ENCODE measurements around the gene MACIR.
"Not testable (repeated sequence)": the region's sequence is repeated elsewhere in the genome, so short reads cannot be mapped to it uniquely, and the experiment has no call there.

MACIR gene, protein sequence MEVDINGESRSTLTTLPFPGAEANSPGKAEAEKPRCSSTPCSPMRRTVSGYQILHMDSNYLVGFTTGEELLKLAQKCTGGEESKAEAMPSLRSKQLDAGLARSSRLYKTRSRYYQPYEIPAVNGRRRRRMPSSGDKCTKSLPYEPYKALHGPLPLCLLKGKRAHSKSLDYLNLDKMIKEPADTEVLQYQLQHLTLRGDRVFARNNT

DNA sequence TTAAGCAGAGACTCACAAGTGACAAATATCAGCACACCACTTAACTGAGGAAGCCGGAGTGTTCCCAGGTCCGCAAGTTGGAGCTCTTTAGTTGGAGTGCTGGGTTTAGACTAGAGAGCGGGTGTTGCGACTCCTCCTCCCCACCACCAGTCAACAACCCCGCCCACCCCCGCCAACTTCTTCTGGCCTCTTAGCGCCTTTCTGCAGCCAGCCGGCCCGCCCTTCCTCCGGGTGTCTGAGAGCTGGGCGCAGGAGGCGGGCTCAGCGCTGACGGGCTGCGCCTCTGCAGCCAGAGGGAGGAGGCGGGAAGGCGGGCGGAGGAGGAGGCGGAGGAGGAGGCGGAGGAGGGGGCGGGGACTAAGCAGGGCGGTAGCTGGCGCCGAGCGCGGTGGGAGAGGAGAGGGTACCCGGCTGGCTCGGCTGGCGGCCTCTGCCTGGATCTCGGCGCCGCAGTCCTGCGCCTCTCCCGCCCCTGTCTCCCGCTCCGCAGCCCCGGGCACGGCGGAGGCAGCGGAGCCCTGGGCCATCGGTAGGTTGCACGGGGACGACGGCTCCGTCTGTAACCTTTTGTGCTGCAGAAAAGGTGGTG lies at the start of gene MACIR:
Gene MACIR (plus strand): TSS at position 396 of the 589 bp plus-strand sequence. CDS start 17,157 bp downstream, outside the sequence.
- Histone ChIP-seq H3K27ac (ENCODE audit: low read depth, low read length) (peak within 1 kb of the TSS; percentile 84), H3K4me3 (ENCODE audit: low read depth in 1 of 2, low read length in 2 of 2) (peak within 1 kb of the TSS; percentile 89), H3K27me3 (ENCODE audit: control insufficient read depth in 1 of 2, insufficient read depth in 2 of 2, low read length in 2 of 2) (peaks cover 0 to 3% of the 10 kb centered on the region in 2 donors), H3K9ac (ENCODE audit: low read depth in 1 of 2, low read length in 2 of 2) (peak within 1 kb of the TSS; percentile 75 to 84), H3K9me3 (ENCODE audit: control insufficient read depth in 1 of 2, low read length in 2 of 2) (no peaks in the 10 kb centered on the region), H3K36me3 (ENCODE audit: control insufficient read depth in 1 of 2, insufficient read depth in 2 of 2, low read length in 2 of 2) (no peaks in the 10 kb centered on the region), H3K4me1 (ENCODE audit: control insufficient read depth in 1 of 2, insufficient read depth in 2 of 2, low read length in 2 of 2) (peaks cover 9 to 34% of the 10 kb centered on the region in 2 donors)

DNA sequence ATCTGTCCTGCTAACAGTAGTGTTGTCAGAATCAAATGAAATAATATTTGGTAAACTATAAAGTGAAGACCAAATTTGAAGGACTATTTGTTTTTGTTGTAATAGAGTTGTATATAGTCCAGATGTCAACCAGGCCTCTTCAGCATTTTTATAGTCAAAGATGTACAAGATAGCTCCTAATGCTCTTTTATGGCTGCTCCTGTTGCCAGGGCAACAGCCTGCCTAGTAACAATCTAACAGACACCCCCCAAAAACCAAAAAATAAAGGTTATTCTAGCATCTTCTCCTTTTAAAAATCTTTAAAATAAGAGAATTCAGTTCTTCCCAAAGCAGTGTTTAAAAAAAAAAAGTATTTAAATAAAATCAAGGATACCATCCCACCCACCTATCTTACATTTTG lies 49.5 kb upstream of the MACIR start:
- Histone ChIP-seq H3K36me3 (ENCODE audit: control insufficient read depth in 1 of 2, insufficient read depth in 2 of 2, low read length in 2 of 2) (peaks cover 0 to 9% of the 10 kb centered on the region in 2 donors), H3K27me3 (ENCODE audit: control insufficient read depth in 1 of 2, insufficient read depth in 2 of 2, low read length in 2 of 2) (no peaks in the 10 kb centered on the region), H3K4me1 (ENCODE audit: control insufficient read depth in 1 of 2, insufficient read depth in 2 of 2, low read length in 2 of 2) (peaks cover 3 to 10% of the 10 kb centered on the region in 2 donors), H3K4me3 (ENCODE audit: low read depth in 1 of 2, low read length in 2 of 2) (no peak overlapping the region), H3K9ac (ENCODE audit: low read depth in 1 of 2, low read length in 2 of 2) (no peak overlapping the region), H3K9me3 (ENCODE audit: control insufficient read depth in 1 of 2, low read length in 2 of 2) (no peaks in the 10 kb centered on the region), H3K27ac (ENCODE audit: low read depth, low read length) (no peak overlapping the region)

DNA sequence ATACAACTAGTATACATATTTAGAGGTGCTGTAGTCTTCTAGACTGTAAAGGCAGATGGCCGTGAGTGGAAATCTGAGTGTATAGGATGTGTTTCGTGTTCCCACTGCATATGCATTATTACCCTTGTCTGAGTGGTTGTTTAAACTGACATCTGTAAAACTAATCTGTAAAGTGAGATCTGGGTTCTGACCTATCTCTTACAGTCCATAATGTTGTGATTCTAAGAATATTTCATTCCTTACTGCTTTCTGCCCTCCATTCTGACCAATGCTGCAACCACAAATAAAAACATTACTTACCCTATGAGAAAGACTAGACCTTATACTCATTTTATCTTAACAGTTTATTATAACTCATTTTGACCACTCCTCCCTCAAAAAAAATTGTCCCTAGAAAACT lies 47.6 kb upstream of the MACIR start:
- Histone ChIP-seq H3K27ac (ENCODE audit: low read depth, low read length) (no peak overlapping the region), H3K9ac (ENCODE audit: low read depth in 1 of 2, low read length in 2 of 2) (no peak overlapping the region), H3K4me3 (ENCODE audit: low read depth in 1 of 2, low read length in 2 of 2) (no peak overlapping the region), H3K36me3 (ENCODE audit: control insufficient read depth in 1 of 2, insufficient read depth in 2 of 2, low read length in 2 of 2) (peaks cover 0 to 7% of the 10 kb centered on the region in 2 donors), H3K27me3 (ENCODE audit: control insufficient read depth in 1 of 2, insufficient read depth in 2 of 2, low read length in 2 of 2) (no peaks in the 10 kb centered on the region), H3K4me1 (ENCODE audit: control insufficient read depth in 1 of 2, insufficient read depth in 2 of 2, low read length in 2 of 2) (peaks cover 3 to 10% of the 10 kb centered on the region in 2 donors), H3K9me3 (ENCODE audit: control insufficient read depth in 1 of 2, low read length in 2 of 2) (no peaks in the 10 kb centered on the region)

DNA sequence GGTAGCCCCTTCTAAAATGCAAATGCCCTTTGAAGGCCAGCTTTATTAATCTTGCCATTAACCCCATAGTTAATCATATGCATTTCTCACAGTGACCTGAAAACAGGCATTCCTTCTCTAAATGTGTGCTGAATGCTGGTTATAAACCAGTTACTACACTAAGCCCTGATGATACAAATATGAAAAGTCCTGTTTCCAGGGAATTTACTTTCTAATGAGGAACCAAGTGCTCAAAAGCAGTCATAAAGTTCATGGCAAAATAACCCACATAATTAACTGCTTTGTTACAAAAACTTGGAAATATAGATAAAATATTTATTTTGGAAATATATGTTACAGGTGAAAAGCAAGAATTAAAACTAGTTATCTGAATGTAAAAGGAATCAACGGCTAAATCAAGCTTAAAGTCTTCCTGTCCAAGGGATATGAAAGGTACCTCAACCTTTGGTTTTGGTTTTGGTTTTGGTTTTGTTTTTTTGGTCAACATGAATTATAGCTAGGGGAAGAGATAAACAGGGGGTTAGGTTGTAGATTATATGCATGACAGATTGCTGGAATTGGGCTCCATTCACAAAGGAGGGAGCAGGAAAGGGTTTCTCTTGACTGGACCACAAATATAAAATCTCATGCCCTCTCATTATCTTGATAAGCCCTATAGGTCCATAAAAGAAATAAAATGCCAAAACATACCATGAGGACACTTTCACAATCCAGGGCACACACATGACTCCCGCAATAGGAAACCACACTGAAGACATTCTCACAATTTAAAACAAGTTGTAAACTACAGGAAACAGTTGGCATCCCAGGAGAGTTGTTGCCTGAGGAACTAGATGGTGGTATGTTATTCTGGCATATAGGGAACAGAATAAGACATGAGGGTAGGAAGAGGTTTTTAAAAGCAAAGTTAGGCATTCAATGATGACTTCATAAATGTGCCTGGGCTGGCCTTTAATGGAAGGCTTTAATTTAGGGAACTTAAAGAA lies 46.7 kb upstream of the MACIR start:
- Histone ChIP-seq H3K9me3 (ENCODE audit: control insufficient read depth in 1 of 2, low read length in 2 of 2) (no peaks in the 10 kb centered on the region), H3K4me3 (ENCODE audit: low read depth in 1 of 2, low read length in 2 of 2) (no peak overlapping the region), H3K27me3 (ENCODE audit: control insufficient read depth in 1 of 2, insufficient read depth in 2 of 2, low read length in 2 of 2) (no peaks in the 10 kb centered on the region), H3K9ac (ENCODE audit: low read depth in 1 of 2, low read length in 2 of 2) (no peak overlapping the region), H3K36me3 (ENCODE audit: control insufficient read depth in 1 of 2, insufficient read depth in 2 of 2, low read length in 2 of 2) (peaks cover 0 to 2% of the 10 kb centered on the region in 2 donors), H3K4me1 (ENCODE audit: control insufficient read depth in 1 of 2, insufficient read depth in 2 of 2, low read length in 2 of 2) (peaks cover 3 to 10% of the 10 kb centered on the region in 2 donors), H3K27ac (ENCODE audit: low read depth, low read length) (no peak overlapping the region)

DNA sequence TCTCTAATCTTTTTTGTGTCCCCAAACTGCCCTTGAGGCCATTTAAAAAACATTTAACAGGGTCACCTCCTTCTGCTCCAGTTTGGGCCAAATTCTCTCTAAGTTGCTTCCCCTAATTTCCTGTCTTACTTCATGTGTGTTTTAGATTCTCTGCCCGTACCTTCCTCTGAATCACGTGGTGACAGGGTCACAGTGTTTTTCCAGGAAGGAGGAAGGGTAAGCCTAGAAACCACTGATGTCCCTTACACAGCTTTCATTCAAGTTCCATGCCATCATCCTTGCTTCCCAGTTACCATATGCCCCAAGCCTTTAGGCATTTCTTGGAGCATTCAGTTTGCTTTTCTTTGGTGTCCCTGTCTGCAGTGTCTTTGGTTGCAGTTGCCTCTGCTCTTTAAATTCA lies 42.4 kb upstream of the MACIR start:
- H3K9me3 ChIP-seq (ENCODE audit: control insufficient read depth in 1 of 2, low read length in 2 of 2): no peaks in the 10 kb centered on the region
- peaks cover 3 to 10% of the 10 kb centered on the region in 2 donors for H3K4me1 ChIP-seq (ENCODE audit: control insufficient read depth in 1 of 2, insufficient read depth in 2 of 2, low read length in 2 of 2)
- no peak overlapping the region for H3K27ac ChIP-seq (ENCODE audit: low read depth, low read length)
- H3K4me3 ChIP-seq (ENCODE audit: low read depth in 1 of 2, low read length in 2 of 2): no peak overlapping the region
- H3K36me3 ChIP-seq (ENCODE audit: control insufficient read depth in 1 of 2, insufficient read depth in 2 of 2, low read length in 2 of 2): no peaks in the 10 kb centered on the region
- H3K9ac ChIP-seq (ENCODE audit: low read depth in 1 of 2, low read length in 2 of 2): no peak overlapping the region
- no peaks in the 10 kb centered on the region for H3K27me3 ChIP-seq (ENCODE audit: control insufficient read depth in 1 of 2, insufficient read depth in 2 of 2, low read length in 2 of 2)

DNA sequence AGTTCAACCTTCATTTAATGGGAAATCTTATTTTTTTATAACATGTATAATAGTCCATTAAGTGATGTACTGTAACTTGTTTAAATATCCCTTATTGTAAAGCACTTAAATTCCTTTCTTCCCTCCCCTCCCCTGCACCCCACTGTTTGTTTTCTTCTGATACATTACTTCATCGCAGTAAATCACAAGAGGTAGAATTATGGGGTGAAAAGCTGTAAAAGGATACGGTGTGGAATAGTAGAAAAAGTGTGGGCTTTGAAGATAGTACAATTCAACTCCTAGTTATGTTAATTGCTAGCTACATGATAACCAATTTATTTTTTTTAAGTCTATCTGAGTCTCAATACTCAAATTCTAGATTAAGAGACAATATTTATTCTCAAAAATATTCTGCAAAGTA lies 41.9 kb upstream of the MACIR start:
- Histone ChIP-seq H3K9ac (ENCODE audit: low read depth in 1 of 2, low read length in 2 of 2) (no peak overlapping the region), H3K4me1 (ENCODE audit: control insufficient read depth in 1 of 2, insufficient read depth in 2 of 2, low read length in 2 of 2) (peaks cover 0 to 5% of the 10 kb centered on the region in 2 donors), H3K4me3 (ENCODE audit: low read depth in 1 of 2, low read length in 2 of 2) (no peak overlapping the region), H3K36me3 (ENCODE audit: control insufficient read depth in 1 of 2, insufficient read depth in 2 of 2, low read length in 2 of 2) (no peaks in the 10 kb centered on the region), H3K9me3 (ENCODE audit: control insufficient read depth in 1 of 2, low read length in 2 of 2) (no peaks in the 10 kb centered on the region), H3K27ac (ENCODE audit: low read depth, low read length) (no peak overlapping the region), H3K27me3 (ENCODE audit: control insufficient read depth in 1 of 2, insufficient read depth in 2 of 2, low read length in 2 of 2) (no peaks in the 10 kb centered on the region)

DNA sequence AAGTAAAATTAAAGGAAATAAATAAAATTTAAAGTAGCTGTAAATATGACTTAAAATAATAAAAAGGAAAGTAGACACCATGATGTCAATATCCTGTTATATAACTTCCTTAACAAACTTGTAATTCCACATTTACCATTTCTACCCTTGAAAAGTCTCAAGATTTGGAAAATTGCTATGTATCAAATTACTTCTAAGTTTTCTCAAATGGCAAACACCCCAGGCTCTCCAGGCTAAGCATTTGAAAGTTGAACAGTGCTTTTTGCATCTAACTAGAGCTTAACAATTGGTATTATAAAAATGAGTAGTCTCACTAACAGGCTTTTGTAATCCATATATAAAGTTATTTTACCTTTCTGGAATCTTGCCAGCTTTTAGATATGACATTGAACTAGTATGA lies 41.5 kb upstream of the MACIR start:
- no peak overlapping the region for H3K4me3 ChIP-seq (ENCODE audit: low read depth in 1 of 2, low read length in 2 of 2)
- no peaks in the 10 kb centered on the region for H3K9me3 ChIP-seq (ENCODE audit: control insufficient read depth in 1 of 2, low read length in 2 of 2)
- H3K4me1 ChIP-seq (ENCODE audit: control insufficient read depth in 1 of 2, insufficient read depth in 2 of 2, low read length in 2 of 2): peaks cover 0 to 3% of the 10 kb centered on the region in 2 donors
- no peak overlapping the region for H3K9ac ChIP-seq (ENCODE audit: low read depth in 1 of 2, low read length in 2 of 2)
- no peak overlapping the region for H3K27ac ChIP-seq (ENCODE audit: low read depth, low read length)
- H3K36me3 ChIP-seq (ENCODE audit: control insufficient read depth in 1 of 2, insufficient read depth in 2 of 2, low read length in 2 of 2): no peaks in the 10 kb centered on the region
- H3K27me3 ChIP-seq (ENCODE audit: control insufficient read depth in 1 of 2, insufficient read depth in 2 of 2, low read length in 2 of 2): no peaks in the 10 kb centered on the region

DNA sequence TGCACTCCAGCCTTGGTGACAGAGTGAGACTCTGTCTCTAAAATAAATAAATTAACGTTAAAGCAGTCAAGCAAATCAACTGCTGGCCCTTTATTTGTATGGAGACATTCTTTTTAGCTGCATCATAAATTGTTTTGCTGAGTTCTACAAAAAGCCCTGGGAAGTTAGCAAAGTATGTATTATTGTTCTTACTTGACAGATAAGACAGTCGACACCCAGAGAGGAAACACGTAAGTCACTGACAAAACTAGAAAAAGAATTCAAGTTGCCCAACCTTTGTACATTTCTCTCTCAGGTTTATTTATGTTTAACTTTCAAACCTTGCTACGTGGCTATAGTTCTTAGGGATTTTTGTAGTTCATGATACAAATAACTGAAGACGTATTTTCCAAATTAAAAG lies 40.4 kb upstream of the MACIR start:
- Histone ChIP-seq H3K4me3 (ENCODE audit: low read depth in 1 of 2, low read length in 2 of 2) (no peak overlapping the region), H3K9me3 (ENCODE audit: control insufficient read depth in 1 of 2, low read length in 2 of 2) (no peaks in the 10 kb centered on the region), H3K36me3 (ENCODE audit: control insufficient read depth in 1 of 2, insufficient read depth in 2 of 2, low read length in 2 of 2) (no peaks in the 10 kb centered on the region), H3K27me3 (ENCODE audit: control insufficient read depth in 1 of 2, insufficient read depth in 2 of 2, low read length in 2 of 2) (no peaks in the 10 kb centered on the region), H3K27ac (ENCODE audit: low read depth, low read length) (no peak overlapping the region), H3K9ac (ENCODE audit: low read depth in 1 of 2, low read length in 2 of 2) (no peak overlapping the region), H3K4me1 (ENCODE audit: control insufficient read depth in 1 of 2, insufficient read depth in 2 of 2, low read length in 2 of 2) (no peaks in the 10 kb centered on the region)

DNA sequence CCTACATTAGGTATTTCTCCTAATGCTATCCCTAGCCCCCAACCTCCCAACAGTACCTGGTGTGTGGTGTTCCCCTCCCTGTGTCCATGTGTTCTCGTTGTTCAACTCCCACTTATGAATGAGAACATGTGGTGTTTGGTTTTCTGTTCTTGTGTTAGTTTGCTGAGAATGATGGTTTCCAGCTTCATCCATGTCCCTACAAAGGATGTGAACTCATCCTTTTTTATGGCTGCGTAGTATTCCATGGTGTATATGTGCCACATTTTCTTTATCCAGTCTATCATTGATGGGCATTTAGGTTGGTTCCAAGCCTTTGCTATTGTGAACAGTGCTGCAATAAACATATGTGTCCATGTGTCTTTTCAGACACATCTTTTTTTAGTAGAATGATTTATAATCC lies 39.5 kb upstream of the MACIR start:
- not testable (repeated sequence) for H3K4me3 ChIP-seq (ENCODE audit: low read depth in 1 of 2, low read length in 2 of 2); H3K9me3 ChIP-seq (ENCODE audit: control insufficient read depth in 1 of 2, low read length in 2 of 2); H3K36me3 ChIP-seq (ENCODE audit: control insufficient read depth in 1 of 2, insufficient read depth in 2 of 2, low read length in 2 of 2); H3K4me1 ChIP-seq (ENCODE audit: control insufficient read depth in 1 of 2, insufficient read depth in 2 of 2, low read length in 2 of 2); H3K27ac ChIP-seq (ENCODE audit: low read depth, low read length); H3K9ac ChIP-seq (ENCODE audit: low read depth in 1 of 2, low read length in 2 of 2); H3K27me3 ChIP-seq (ENCODE audit: control insufficient read depth in 1 of 2, insufficient read depth in 2 of 2, low read length in 2 of 2)

Measured in duodenal mucosa (tissue), 2 donors.